Body of pancreas (tissue), 4 donors: ENCODE results near the gene TMEM178B. TPM values are rescaled to one million over a fixed set of nuclear protein-coding genes. Genes with fewer than 3 reads are reported as not detected.

Source experiments
- ATAC-seq: fragments of 150-250 bp; one replicate; pipeline ENCODE4 v1.9.1; 2016
- DNase-seq, 4 donors: peaks; one replicate each; pipeline ENCODE4 v3.0.0-alpha.2; 2019
- H3K27ac ChIP-seq, 4 donors: fragments of 200-600 bp; sonication (generic); 1 replicate in 3 of 4; 2 replicates in 1 of 4; pipeline versions ENCODE4 v1.5.1 to v1.6.1; 2016 to 2019; ENCODE audit warnings: mild to moderate bottlenecking in 1 of 4, mixed read lengths in 1 of 4, moderate library complexity in 1 of 4
- H3K27me3 ChIP-seq, 2 donors: fragments of 200-600 bp; sonication (generic); one replicate each; pipeline ENCODE4 v1.6.0; 2016; ENCODE audit warnings: mild to moderate bottlenecking in 1 of 2
- H3K36me3 ChIP-seq, 2 donors: fragments of 200-600 bp; sonication (generic); replicated peaks in 1 of 2; 2 replicates each; pipeline ENCODE4 v1.5.1; 2016; ENCODE audit warnings: low read depth in 2 of 2; ENCODE audit not compliant: insufficient read depth in 1 of 2
- H3K4me1 ChIP-seq: fragments of 200-600 bp; sonication (generic); one replicate; pipeline ENCODE4 v1.6.0; 2016
- H3K4me3 ChIP-seq, 2 donors: fragments of 200-600 bp; sonication (generic); 1 replicate in 1 of 2; 2 replicates in 1 of 2; pipeline ENCODE4 v1.5.1; 2016 to 2019
- H3K9me3 ChIP-seq, 3 donors: fragments of 200-600 bp; sonication (generic); 1 replicate in 2 of 3; 2 replicates in 1 of 3; pipeline ENCODE4 v1.5.1; 2016
- POLR2A ChIP-seq, 3 donors: fragments of 450-650 bp; IDR thresholded peaks; one replicate each; pipeline ENCODE4 v1.6.1; 2016; ENCODE audit warnings: antibody characterized with exemption in 3 of 3, mild to moderate bottlenecking in 2 of 3
- WGBS, 2 donors: methylation state at CpG; one replicate each; pipeline ENCODE4 v1.1.5; 2017; 5-methylcytosine and 5-hydroxymethylcytosine counted together
- intact Hi-C: fragments of 100-400 bp; cut with DNase I; formaldehyde crosslinking; loops from one replicate; pipeline ENCODE4 v1.15.1; 2023
- total RNA-seq, 2 donors: library from RNA; depleted of rRNA; stranded (reverse); fragments of >200 nt; gene quantifications; one replicate each; pipeline ENCODE4 v1.1.0, GENCODE V29; 2016
- TF ChIP-seq, protein P1 (sequence below), 7 experiments: fragments of 450-650 bp in 4 of 7; fragments of 200-600 bp in 3 of 7; sonication (generic) in 3 of 7; IDR thresholded peaks; one replicate each; pipeline ENCODE4 v1.5.1; 2016 to 2019; ENCODE audit warnings: antibody characterized with exemption in 7 of 7

TMEM178B gene
- total RNA-seq, 2 donors from 2014 or later: 1.0 to 11.9 TPM

- ATAC-seq (no peak), DNase-seq (no peak)
- H3K4me1 ChIP-seq: no peaks in the 10 kb centered on the region
- 21 to 32% methylated on average over 1 of the region's 1 CpG for WGBS, 2 donors
- TF ChIP-seq, protein P1, sequence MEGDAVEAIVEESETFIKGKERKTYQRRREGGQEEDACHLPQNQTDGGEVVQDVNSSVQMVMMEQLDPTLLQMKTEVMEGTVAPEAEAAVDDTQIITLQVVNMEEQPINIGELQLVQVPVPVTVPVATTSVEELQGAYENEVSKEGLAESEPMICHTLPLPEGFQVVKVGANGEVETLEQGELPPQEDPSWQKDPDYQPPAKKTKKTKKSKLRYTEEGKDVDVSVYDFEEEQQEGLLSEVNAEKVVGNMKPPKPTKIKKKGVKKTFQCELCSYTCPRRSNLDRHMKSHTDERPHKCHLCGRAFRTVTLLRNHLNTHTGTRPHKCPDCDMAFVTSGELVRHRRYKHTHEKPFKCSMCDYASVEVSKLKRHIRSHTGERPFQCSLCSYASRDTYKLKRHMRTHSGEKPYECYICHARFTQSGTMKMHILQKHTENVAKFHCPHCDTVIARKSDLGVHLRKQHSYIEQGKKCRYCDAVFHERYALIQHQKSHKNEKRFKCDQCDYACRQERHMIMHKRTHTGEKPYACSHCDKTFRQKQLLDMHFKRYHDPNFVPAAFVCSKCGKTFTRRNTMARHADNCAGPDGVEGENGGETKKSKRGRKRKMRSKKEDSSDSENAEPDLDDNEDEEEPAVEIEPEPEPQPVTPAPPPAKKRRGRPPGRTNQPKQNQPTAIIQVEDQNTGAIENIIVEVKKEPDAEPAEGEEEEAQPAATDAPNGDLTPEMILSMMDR (IDR thresholded peaks at IDR 0.05): no peak
- TF ChIP-seq POLR2A (IDR thresholded peaks at IDR 0.05): no peak
- no peaks in the 10 kb centered on the region for H3K36me3 ChIP-seq
- no peak overlapping the region for H3K27ac ChIP-seq
- H3K4me3 ChIP-seq: no peak overlapping the region
- intact Hi-C loops: no loop called here
- H3K9me3 ChIP-seq: no peaks in the 10 kb centered on the region
- no peaks in the 10 kb centered on the region for H3K27me3 ChIP-seq
Observed at GRCh38 chr7:141355032-141355431, 281.2 kb downstream of the TMEM178B start.

GRCh38 chr7:141356161-141356560 is 282.3 kb downstream of the TMEM178B start:
- no peak for TF ChIP-seq POLR2A (IDR thresholded peaks at IDR 0.05)
- TF ChIP-seq, protein P1 (IDR thresholded peaks at IDR 0.05): no peak
- no peak overlapping the region for H3K4me3 ChIP-seq
- intact Hi-C loops: no loop called here
- WGBS, 2 donors: 57 to 69% methylated on average over 3 of the region's 3 CpGs
- no peaks in the 10 kb centered on the region for H3K36me3 ChIP-seq
- no peaks in the 10 kb centered on the region for H3K4me1 ChIP-seq
- DNase-seq (no peak), ATAC-seq (no peak)
- no peak overlapping the region for H3K27ac ChIP-seq
- H3K27me3 ChIP-seq: no peaks in the 10 kb centered on the region
- H3K9me3 ChIP-seq: no peaks in the 10 kb centered on the region

- Histone ChIP-seq H3K27me3 (no peaks in the 10 kb centered on the region), H3K4me1 (no peaks in the 10 kb centered on the region), H3K9me3 (no peaks in the 10 kb centered on the region), H3K27ac (no peak overlapping the region), H3K4me3 (no peak overlapping the region), H3K36me3 (no peaks in the 10 kb centered on the region)
- no peak for ATAC-seq
- intact Hi-C loops: no loop called here
- TF ChIP-seq POLR2A (IDR thresholded peaks at IDR 0.05): no peak
- TF ChIP-seq, protein P1 (IDR thresholded peaks at IDR 0.05): no peak
- WGBS, 2 donors: 68 to 69% methylated on average over 1 of the region's 1 CpG
- no peak for DNase-seq
Observed at GRCh38 chr7:141358386-141358785, 284.5 kb downstream of the TMEM178B start.

DNA sequence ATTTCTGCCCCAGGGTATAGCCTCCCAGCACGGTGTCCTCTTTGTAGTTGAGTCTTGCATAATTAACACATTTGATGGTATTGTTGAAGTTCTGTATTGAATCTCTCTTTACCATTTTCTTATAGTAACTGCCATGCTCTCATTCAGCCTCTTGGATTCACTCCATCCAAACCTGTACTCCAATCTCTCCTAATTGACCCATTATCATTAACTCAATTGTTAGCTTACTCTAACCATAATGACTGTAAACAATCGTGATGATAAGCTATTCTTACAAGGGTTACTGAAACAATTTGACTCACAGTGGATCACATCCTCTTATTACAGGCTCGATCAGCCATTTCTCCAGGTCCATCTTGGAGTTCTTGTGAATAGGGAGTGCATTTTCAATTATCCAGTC is 285.4 kb downstream of the TMEM178B start:
- no peaks in the 10 kb centered on the region for H3K27me3 ChIP-seq
- H3K36me3 ChIP-seq: no peaks in the 10 kb centered on the region
- WGBS, 2 donors: 57 to 69% methylated on average over 3 of the region's 3 CpGs
- H3K4me1 ChIP-seq: no peaks in the 10 kb centered on the region
- no peak for DNase-seq
- no peaks in the 10 kb centered on the region for H3K9me3 ChIP-seq
- intact Hi-C loops: no loop called here
- H3K4me3 ChIP-seq: no peak overlapping the region
- TF ChIP-seq, protein P1 (IDR thresholded peaks at IDR 0.05): no peak
- no peak for TF ChIP-seq POLR2A (IDR thresholded peaks at IDR 0.05)
- no peak for ATAC-seq
- no peak overlapping the region for H3K27ac ChIP-seq

GRCh38 chr7:141359740-141360415 is 286.0 kb downstream of the TMEM178B start:
- no peaks in the 10 kb centered on the region for H3K4me1 ChIP-seq
- no peak for DNase-seq
- H3K9me3 ChIP-seq: no peaks in the 10 kb centered on the region
- no peak for TF ChIP-seq POLR2A (IDR thresholded peaks at IDR 0.05)
- TF ChIP-seq, protein P1 (IDR thresholded peaks at IDR 0.05): no peak
- no peak overlapping the region for H3K4me3 ChIP-seq
- no peaks in the 10 kb centered on the region for H3K27me3 ChIP-seq
- no peak for ATAC-seq
- WGBS, 2 donors: 81 to 84% methylated on average over 5 of the region's 5 CpGs
- no peak overlapping the region for H3K27ac ChIP-seq
- no peaks in the 10 kb centered on the region for H3K36me3 ChIP-seq
- intact Hi-C loops: no loop called here
